ENCODE data around the gene MINDY4.
"Not testable (repeated sequence)": the region's sequence is repeated elsewhere in the genome, so short reads cannot be mapped to it uniquely, and the experiment has no call there.

Gene MINDY4

GRCh38 chr7:30805081-30805691, 34.0 kb downstream of the MINDY4 start:
- DNase-seq = no peak

- no peak for DNase-seq
Observed at GRCh38 chr7:30805931-30806330, 34.7 kb downstream of the MINDY4 start.

DNA sequence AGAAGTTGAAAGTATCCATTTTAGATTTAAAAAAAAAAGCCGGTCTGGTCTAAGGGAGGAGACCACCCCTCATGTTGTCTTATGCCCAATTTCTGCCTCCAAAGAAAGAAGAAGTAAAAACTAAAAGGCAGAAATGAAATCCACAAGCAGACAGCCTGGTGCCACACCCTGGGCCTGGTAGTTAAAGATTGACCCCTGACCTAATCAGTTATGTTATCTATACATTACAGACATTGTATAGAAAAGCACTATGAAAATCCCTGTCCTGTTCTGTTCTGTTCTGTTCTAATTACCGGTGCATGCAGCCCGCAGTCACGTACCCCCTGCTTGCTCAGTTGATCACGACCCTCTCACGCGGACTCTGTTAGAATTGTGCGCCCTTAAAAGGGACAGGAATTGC, 36.3 kb downstream of the MINDY4 start:
- not testable (repeated sequence) for DNase-seq

GRCh38 chr7:30807941-30808340, 36.7 kb downstream of the MINDY4 start:
- DNase-seq = not testable (repeated sequence)

- DNase-seq = no peak
Observed at GRCh38 chr7:30810986-30811385, 39.8 kb downstream of the MINDY4 start.

DNA sequence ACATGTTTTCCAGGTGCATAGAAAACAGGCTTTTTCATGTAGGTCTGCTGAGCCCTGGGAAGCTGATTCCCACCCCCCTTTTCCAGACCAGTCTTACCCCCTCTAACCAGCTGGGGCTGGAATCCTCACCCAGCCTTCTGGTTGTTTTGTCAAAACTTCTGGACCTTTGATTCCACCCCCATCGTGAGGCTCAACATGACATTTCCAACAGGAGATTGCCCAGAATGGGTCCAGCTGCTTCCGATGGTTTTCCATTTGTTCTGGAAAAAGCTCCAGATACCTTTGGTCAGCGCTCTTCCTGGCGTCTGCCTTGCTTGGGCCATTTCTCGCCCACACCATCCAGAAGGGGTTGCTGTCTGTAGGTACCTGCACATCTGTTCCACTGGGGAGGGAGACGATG, 41.5 kb downstream of the MINDY4 start:
- no peak for DNase-seq

GRCh38 chr7:30813466-30813865, 42.2 kb downstream of the MINDY4 start:
- DNase-seq = no peak

GRCh38 chr7:30814700-30815387, 43.6 kb downstream of the MINDY4 start:
- no peak for DNase-seq

DNA sequence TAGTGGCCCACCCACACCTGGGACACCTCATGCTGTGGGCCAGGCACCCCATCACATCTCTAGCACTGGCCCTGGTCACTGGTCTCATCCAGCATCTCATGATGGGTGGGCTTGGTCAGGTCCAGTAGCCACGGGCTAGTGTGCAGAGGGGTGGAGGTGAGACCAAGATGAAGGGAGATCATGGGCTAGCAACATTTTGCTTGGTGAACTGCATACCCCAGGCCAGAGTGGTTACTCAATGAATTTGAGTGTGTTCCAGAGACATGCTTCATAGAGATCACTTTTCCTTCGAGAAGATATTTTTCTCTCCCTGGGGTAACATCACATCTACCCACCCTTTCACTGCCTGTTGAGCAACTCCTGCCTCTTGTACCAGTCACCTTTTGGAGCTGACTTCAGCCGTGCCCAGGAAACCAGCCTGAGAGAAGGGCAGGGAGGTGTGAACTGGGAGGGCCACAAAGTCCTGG, 44.2 kb downstream of the MINDY4 start:
- DNase-seq = no peak

DNA sequence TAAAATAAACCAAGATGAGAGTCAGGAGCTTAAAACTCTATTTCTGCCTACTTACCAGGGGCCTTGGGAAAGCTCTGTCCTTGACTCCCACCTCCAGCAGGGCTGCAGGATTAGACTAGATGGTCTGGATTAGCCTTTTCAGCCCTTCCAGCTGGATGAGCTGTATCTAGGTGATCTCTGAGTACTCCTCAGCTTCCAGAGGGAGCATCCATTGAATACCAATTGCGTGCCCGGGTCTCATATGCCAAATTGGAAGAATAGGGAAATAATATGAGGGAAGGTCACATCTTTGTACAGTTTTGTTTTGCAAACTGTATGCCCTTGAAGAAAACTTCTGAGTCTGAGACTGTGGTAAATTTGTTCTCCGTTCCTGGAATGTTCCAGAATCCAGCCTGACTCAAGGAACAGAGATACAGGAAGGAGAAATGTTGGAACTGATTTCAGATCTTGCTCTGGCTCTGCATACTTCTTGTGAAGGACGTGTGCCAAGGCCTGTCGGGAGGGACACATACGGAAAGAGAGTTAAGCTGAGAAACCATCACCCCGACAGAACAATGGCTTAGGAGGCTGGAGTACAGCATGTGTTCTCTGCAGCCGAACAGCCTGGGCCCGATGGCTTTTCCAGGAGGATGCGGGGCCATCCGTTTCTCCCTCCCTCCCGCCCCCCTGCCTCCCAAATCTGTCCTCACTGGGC, 44.9 kb downstream of the MINDY4 start:
- no peak for DNase-seq

GRCh38 chr7:30816645-30817370, 45.6 kb downstream of the MINDY4 start:
- DNase-seq = no peak

DNA sequence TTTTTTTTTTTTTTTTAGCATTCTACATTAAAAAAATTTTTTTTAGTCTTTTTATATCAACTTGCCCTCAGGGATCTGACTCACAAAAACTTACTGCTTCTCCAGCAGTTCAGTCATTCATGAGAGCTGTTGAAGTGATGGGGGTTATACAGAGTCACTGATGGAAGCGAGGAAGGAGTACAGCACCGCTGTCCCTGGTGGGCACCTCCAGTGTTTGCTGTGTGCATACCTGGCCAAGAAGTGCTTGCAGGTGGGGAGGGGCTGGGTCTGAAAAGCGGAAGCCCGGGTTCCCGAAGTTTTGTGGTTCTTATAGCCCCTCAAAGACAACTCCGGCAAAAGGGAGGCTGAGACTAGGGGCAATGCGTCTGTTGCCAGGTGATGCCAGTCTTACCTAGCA, 46.2 kb downstream of the MINDY4 start:
- DNase-seq = no peak

DNA sequence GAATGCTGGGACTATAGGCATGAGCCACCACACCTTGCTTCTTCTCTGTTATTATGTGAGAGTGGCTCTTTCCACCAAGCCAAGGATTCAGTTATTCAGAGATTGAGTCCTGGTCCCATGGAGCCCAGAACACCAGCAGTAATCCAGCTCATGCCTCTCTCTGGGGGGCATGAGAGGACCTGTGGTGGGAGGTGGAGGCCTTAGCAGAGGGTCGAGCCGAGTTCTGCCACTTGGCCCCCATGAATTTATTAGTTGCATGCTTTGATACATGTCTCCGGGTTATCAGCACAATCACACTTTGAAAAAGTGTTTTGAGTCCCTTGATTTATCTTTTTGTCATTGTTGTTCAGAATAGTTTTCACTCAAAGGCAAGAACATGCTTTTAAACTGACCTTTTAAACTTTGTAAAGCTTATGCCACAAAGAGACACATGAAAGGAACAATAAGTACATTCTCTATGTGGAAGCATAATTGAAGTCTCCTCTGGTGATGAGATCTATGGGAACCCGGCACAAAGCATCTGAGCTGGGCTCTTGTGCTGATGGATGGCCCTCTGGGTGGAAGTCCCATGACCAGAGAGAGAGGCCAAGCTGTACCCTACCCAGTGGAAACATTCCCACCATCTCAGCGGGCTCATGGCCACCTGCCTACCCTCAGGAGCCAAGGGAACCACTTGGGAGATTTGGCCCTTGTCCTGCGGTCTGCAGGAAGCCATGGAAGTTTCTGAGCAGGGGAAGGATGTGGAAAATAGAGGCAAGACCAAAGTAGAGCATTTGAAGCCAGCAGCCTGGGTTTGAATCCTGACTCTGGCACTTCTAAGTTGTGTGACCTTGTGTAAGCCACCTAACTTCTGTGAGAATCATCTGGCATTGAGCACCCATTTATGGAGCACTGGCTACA, 53.9 kb downstream of the MINDY4 start:
- DNase-seq = no peak

- DNase-seq = no peak
Observed at GRCh38 chr7:30826181-30826580, 55.0 kb downstream of the MINDY4 start.

- DNase-seq = no peak
Observed at GRCh38 chr7:30828591-30828990, 57.4 kb downstream of the MINDY4 start.

- no peak for DNase-seq
Observed at GRCh38 chr7:30829471-30829870, 58.3 kb downstream of the MINDY4 start.

DNA sequence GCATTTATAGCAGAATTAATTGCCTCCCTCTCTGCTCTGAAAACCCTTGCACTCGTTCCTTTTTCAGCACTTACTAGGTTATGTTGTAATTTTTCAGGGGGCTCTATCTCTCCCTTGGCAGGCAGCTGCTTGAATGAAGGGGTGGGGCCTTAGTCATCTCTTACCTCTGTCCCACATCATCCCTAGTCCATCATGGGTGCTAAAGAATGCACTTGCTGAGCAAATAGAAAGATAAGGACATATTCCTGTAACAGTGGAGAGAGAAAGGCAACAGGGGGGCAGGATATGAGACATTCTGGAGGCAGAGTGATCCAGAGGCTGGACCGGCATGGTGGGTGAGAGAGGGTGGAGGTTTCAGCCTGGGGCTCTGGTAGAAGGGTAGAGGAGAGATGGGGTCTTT, 60.0 kb downstream of the MINDY4 start:
- DNase-seq = no peak

- DNase-seq = no peak
Observed at GRCh38 chr7:30831936-30832335, 60.7 kb downstream of the MINDY4 start.

- DNase-seq = not testable (repeated sequence)
Observed at GRCh38 chr7:30834017-30834674, 62.9 kb downstream of the MINDY4 start.

DNA sequence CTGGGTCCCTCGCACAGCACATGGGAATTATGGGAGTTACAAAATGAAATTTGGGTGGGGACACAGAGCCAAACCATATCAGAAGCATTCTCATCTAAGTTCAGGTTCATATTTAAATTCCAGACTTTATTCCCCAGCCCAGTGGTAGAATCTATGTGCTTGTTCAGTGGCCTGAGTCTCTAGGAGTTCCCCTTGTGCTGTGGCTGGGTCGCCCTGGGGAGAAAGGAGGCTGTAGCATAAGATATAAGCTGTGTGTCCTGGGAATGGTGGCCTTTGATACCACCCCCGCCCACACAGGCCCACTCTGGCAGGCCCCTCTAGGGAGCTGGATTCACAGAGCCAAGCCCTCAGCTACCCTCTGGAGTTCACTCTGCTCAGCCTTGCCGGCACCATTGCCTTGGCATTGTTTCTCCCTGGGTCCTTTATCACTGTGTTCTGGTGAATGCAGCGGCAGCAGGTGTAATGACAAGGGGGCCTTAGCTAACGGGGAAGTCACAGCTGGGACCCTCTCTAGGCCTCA, 64.2 kb downstream of the MINDY4 start:
- no peak for DNase-seq

DNA sequence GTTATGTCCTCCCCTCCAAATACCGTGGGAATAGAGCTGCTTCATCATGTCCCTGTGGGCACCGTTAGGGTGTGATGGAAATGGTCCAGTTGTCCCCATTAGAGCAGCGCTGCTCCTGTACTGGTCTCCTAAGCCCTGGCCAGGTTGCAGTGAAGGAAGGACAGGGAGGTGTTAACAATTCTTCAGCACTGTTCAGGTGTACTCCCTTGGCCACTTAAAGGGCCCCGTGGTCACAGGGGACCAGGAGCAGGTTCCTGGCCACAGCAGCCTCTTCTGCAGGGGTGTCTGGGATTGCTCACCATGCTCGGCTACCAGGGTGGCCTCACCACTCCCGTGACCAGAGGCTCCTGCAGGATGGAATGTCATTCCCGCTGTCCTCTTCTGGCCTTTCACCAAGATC, 65.8 kb downstream of the MINDY4 start:
- no peak for DNase-seq

GRCh38 chr7:30837581-30837980, 66.4 kb downstream of the MINDY4 start:
- DNase-seq = no peak

Data from activated CD4-positive, alpha-beta T cell treated with anti-CD3 and anti-CD28 coated beads, Interleukin-2, Interleukin-6, amounts not matched to agents 100 ng/mL and 50 ng/mL, durations not matched to agents 16 hours and 8 hours (primary cell).